H9 (cell line): Measurements from ENCODE around the gene G2E3. TPM values are rescaled to one million over a fixed set of nuclear protein-coding genes. Genes with fewer than 3 reads are reported as not detected.

Experiments used
- DNase-seq: peaks from one replicate; pipeline ENCODE4 v3.0.0-alpha.2; 2017
- H2AFZ ChIP-seq: one replicate; pipeline ENCODE4 v1.6.1; 2013; ENCODE audit warnings: mild to moderate bottlenecking, low read length, control low read depth, moderate library complexity
- H2AK5ac ChIP-seq: 2 replicates; pipeline ENCODE4 v1.6.1; 2013; ENCODE audit warnings: low read length, control low read depth, mixed read lengths; ENCODE audit not compliant: insufficient read length
- H2BK120ac ChIP-seq: one replicate; pipeline ENCODE4 v1.6.1; 2013; ENCODE audit warnings: low read depth, mild to moderate bottlenecking, low read length, control low read depth, inconsistent platforms; ENCODE audit not compliant: poor library complexity, severe bottlenecking
- H2BK12ac ChIP-seq: 2 replicates; pipeline ENCODE4 v1.6.1; 2013; ENCODE audit warnings: low read length, control low read depth, mixed read lengths, low read depth; ENCODE audit not compliant: insufficient read length
- H2BK15ac ChIP-seq: 2 replicates; pipeline ENCODE4 v1.6.1; 2013; ENCODE audit warnings: low read depth, low read length, control low read depth
- H2BK20ac ChIP-seq: one replicate; pipeline ENCODE4 v1.6.1; 2013; ENCODE audit warnings: low read depth, mild to moderate bottlenecking, low read length, control low read depth, inconsistent platforms; ENCODE audit not compliant: poor library complexity, severe bottlenecking
- H2BK5ac ChIP-seq: 2 replicates; pipeline ENCODE4 v1.6.1; 2013; ENCODE audit warnings: low read length, control low read depth, mixed read lengths; ENCODE audit not compliant: insufficient read length
- H3K14ac ChIP-seq: 2 replicates; pipeline ENCODE4 v1.6.1; 2013; ENCODE audit warnings: low read length, control low read depth; ENCODE audit not compliant: insufficient read depth
- H3K18ac ChIP-seq: 2 replicates; pipeline ENCODE4 v1.6.1; 2013; ENCODE audit warnings: low read depth, mild to moderate bottlenecking, mixed read lengths, low read length, control low read depth; ENCODE audit not compliant: insufficient read length
- H3K23ac ChIP-seq: 2 replicates; pipeline ENCODE4 v1.6.1; 2013; ENCODE audit warnings: low read length, control low read depth, mixed read lengths, low read depth; ENCODE audit not compliant: insufficient read length
- H3K23me2 ChIP-seq: 2 replicates; pipeline ENCODE4 v1.6.1; 2013; ENCODE audit warnings: low read depth, mild to moderate bottlenecking, mixed read lengths, low read length, control low read depth; ENCODE audit not compliant: insufficient read length, poor library complexity, severe bottlenecking
- H3K27ac ChIP-seq: 2 replicates; pipeline ENCODE4 v1.5.1; 2013; ENCODE audit warnings: low read length, control low read depth, mixed read lengths, low read depth; ENCODE audit not compliant: insufficient read length
- H3K27me3 ChIP-seq: 2 replicates; pipeline ENCODE4 v1.6.1; 2013; ENCODE audit warnings: low read length, control low read depth, inconsistent platforms; ENCODE audit not compliant: insufficient read depth
- H3K4ac ChIP-seq: 2 replicates; pipeline ENCODE4 v1.6.1; 2013; ENCODE audit warnings: low read depth, mild to moderate bottlenecking, control low read depth, inconsistent platforms, low read length, moderate library complexity
- H3K4me1 ChIP-seq: 2 replicates; pipeline ENCODE4 v1.6.1; 2013; ENCODE audit warnings: low read length, control low read depth, inconsistent platforms; ENCODE audit not compliant: insufficient read depth
- H3K4me2 ChIP-seq: 2 replicates; pipeline ENCODE4 v1.6.1; 2013; ENCODE audit warnings: low read length, control low read depth, mixed read lengths; ENCODE audit not compliant: insufficient read length, insufficient read depth
- H3K56ac ChIP-seq: 2 replicates; pipeline ENCODE4 v1.6.1; 2013; ENCODE audit warnings: low read depth, mild to moderate bottlenecking, mixed read lengths, low read length, control low read depth; ENCODE audit not compliant: insufficient read length
- H3K79me1 ChIP-seq: 2 replicates; pipeline ENCODE4 v1.6.1; 2013; ENCODE audit warnings: low read depth, mild to moderate bottlenecking, moderate library complexity, low read length, control low read depth, inconsistent platforms; ENCODE audit not compliant: insufficient read depth, poor library complexity, severe bottlenecking
- H3K79me2 ChIP-seq: 2 replicates; pipeline ENCODE4 v1.6.1; 2013; ENCODE audit warnings: low read length, control low read depth, inconsistent platforms; ENCODE audit not compliant: insufficient read depth
- H3K9ac ChIP-seq: 2 replicates; pipeline ENCODE4 v1.6.1; 2013; ENCODE audit warnings: low read length, control low read depth, mixed read lengths; ENCODE audit not compliant: insufficient read length; ENCODE audit errors: extremely low read depth
- H3K9me3 ChIP-seq: one replicate; pipeline ENCODE4 v1.6.1; 2013; ENCODE audit warnings: low read depth, low read length, inconsistent platforms; ENCODE audit not compliant: control insufficient read depth
- H3T11ph ChIP-seq: one replicate; pipeline ENCODE4 v1.6.1; 2013; ENCODE audit warnings: mild to moderate bottlenecking, low read length, control low read depth, inconsistent platforms
- H4K20me1 ChIP-seq: one replicate; pipeline ENCODE4 v1.6.1; 2013; ENCODE audit not compliant: control insufficient read depth, insufficient read length, insufficient read depth
- H4K5ac ChIP-seq: 2 replicates; pipeline ENCODE4 v1.6.1; 2013; ENCODE audit warnings: low read depth, mild to moderate bottlenecking, mixed read lengths, low read length, control low read depth; ENCODE audit not compliant: insufficient read length
- H4K8ac ChIP-seq: replicated peaks from 2 replicates; pipeline ENCODE4 v1.6.1; 2013; ENCODE audit warnings: low read length, control low read depth, mixed read lengths, low read depth; ENCODE audit not compliant: insufficient read length
- H4K91ac ChIP-seq: 2 replicates; pipeline ENCODE4 v1.6.1; 2013; ENCODE audit warnings: low read depth, mild to moderate bottlenecking, moderate library complexity, mixed read lengths, low read length, control low read depth; ENCODE audit not compliant: insufficient read length
- H3K27ac Mint-ChIP-seq, 3 experiments: 2 replicates in 2 of 3; 3 replicates in 1 of 3; pipeline ENCODE4 v1.8.0; 2020 to 2021; ENCODE audit warnings: mixed read lengths in 3 of 3, mild to moderate bottlenecking in 1 of 3, moderate library complexity in 1 of 3
- H3K27me3 Mint-ChIP-seq: 2 replicates; pipeline ENCODE4 v1.8.0; 2021; ENCODE audit warnings: low read depth, mild to moderate bottlenecking, moderate library complexity, mixed read lengths
- H3K36me3 Mint-ChIP-seq, 3 experiments: 2 replicates in 2 of 3; 3 replicates in 1 of 3; pipeline ENCODE4 v1.8.0; 2020 to 2021; ENCODE audit warnings: low read depth in 3 of 3, mixed read lengths in 3 of 3; ENCODE audit not compliant: insufficient read depth in 1 of 3
- H3K4me1 Mint-ChIP-seq, 2 experiments: 2 replicates each; pipeline ENCODE4 v1.8.0; 2020; ENCODE audit warnings: mixed read lengths in 2 of 2
- H3K4me3 Mint-ChIP-seq, 2 experiments: 2 replicates in 1 of 2; 3 replicates in 1 of 2; pipeline ENCODE4 v1.8.0; 2020 to 2021; ENCODE audit warnings: mild to moderate bottlenecking in 2 of 2, mixed read lengths in 2 of 2, moderate library complexity in 1 of 2
- H3K9me3 Mint-ChIP-seq, 2 experiments: 2 replicates in 1 of 2; 3 replicates in 1 of 2; pipeline ENCODE4 v1.8.0; 2020; ENCODE audit warnings: mild to moderate bottlenecking in 2 of 2, mixed read lengths in 2 of 2, moderate library complexity in 1 of 2
- total RNA-seq: library from RNA; stranded (reverse); gene quantifications from 2 replicates; pipeline ENCODE4 v1.2.1, GENCODE V29; 2021
- TF ChIP-seq, protein P1 (sequence below): fragments of 200-600 bp; sonication (generic); conservative IDR thresholded peaks from 3 replicates; pipeline ENCODE4 v1.8.0; 2021; ENCODE audit warnings: antibody characterized with exemption, mild to moderate bottlenecking

G2E3 gene
- total RNA-seq, 1 experiment from 2014 or later: 49.2 TPM

DNA sequence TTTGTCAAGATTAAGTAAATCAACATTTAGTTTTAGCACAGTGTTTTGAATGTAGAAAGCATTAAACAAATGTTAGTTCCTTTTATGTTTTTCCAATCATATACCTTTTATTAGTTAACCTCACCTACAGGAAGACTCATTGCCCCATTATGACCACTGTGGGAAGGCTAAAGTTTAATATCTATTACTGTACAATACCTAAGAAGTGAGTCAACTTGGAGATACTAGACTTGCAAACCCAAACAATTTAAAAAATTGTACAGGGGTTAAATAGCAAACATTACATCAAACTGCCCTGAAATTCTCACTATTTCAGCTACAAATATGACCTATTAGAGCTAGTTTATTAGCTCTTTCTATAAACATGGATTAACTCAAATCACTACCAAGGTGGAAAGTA, 8.6 kb upstream of the G2E3 start:
- peaks cover 0 to 12% of the 10 kb centered on the region in 2 experiments for H3K4me1 Mint-ChIP-seq
- no peaks in the 10 kb centered on the region; a peak in 1 of 7 replicates for H3K36me3 Mint-ChIP-seq
- no peak overlapping the region for H3T11ph ChIP-seq
- H2BK12ac ChIP-seq: no peak overlapping the region
- no peak overlapping the region for H2AFZ ChIP-seq
- no peak overlapping the region for H2BK20ac ChIP-seq
- H3K9me3 Mint-ChIP-seq: peaks cover 7 to 13% of the 10 kb centered on the region in 2 experiments
- no peak overlapping the region for H3K18ac ChIP-seq
- no peak overlapping the region for H3K14ac ChIP-seq
- no peak overlapping the region for H2BK120ac ChIP-seq
- H4K20me1 ChIP-seq: no peaks in the 10 kb centered on the region
- H2BK5ac ChIP-seq: no peak overlapping the region
- H3K27ac Mint-ChIP-seq: no peak overlapping the region; a peak in 1 of 7 replicates
- no peak overlapping the region for H3K27ac ChIP-seq
- no peak overlapping the region for H4K5ac ChIP-seq
- H4K91ac ChIP-seq: no peak overlapping the region
- H3K9ac ChIP-seq: no peak overlapping the region
- no peaks in the 10 kb centered on the region for H3K27me3 ChIP-seq
- H3K23me2 ChIP-seq: no peaks in the 10 kb centered on the region
- 0 out of 2 replicates have a peak, but pooled peaks cover 2% of the 10 kb centered on the region for H3K4me1 ChIP-seq
- H3K27me3 Mint-ChIP-seq: no peaks in the 10 kb centered on the region
- no peak overlapping the region for H3K4me2 ChIP-seq
- H3K9me3 ChIP-seq: no peaks in the 10 kb centered on the region
- H4K8ac ChIP-seq: no peak overlapping the region
- no peak overlapping the region for H2BK15ac ChIP-seq
- no peak for DNase-seq
- no peaks in the 10 kb centered on the region for H3K79me2 ChIP-seq
- no peak overlapping the region for H3K23ac ChIP-seq
- H3K56ac ChIP-seq: no peak overlapping the region
- TF ChIP-seq, protein P1, sequence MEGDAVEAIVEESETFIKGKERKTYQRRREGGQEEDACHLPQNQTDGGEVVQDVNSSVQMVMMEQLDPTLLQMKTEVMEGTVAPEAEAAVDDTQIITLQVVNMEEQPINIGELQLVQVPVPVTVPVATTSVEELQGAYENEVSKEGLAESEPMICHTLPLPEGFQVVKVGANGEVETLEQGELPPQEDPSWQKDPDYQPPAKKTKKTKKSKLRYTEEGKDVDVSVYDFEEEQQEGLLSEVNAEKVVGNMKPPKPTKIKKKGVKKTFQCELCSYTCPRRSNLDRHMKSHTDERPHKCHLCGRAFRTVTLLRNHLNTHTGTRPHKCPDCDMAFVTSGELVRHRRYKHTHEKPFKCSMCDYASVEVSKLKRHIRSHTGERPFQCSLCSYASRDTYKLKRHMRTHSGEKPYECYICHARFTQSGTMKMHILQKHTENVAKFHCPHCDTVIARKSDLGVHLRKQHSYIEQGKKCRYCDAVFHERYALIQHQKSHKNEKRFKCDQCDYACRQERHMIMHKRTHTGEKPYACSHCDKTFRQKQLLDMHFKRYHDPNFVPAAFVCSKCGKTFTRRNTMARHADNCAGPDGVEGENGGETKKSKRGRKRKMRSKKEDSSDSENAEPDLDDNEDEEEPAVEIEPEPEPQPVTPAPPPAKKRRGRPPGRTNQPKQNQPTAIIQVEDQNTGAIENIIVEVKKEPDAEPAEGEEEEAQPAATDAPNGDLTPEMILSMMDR: no peak
- no peaks in the 10 kb centered on the region for H3K79me1 ChIP-seq
- H3K4ac ChIP-seq: no peak overlapping the region
- H3K4me3 Mint-ChIP-seq: no peak overlapping the region
- H2AK5ac ChIP-seq: no peak overlapping the region
